ENCODE results near the gene RPS21. TPM values are rescaled to one million over a fixed set of nuclear protein-coding genes. Genes with fewer than 3 reads are reported as not detected.

Gene RPS21
- total and polyA plus RNA-seq, 4 donors = 278 to 1,588 (median 439) TPM

GRCh38 chr20:62338294-62338620 lies 48.6 kb upstream of the RPS21 start:
- H3K4me1 ChIP-seq (ENCODE audit: control insufficient read depth in 4 of 4, insufficient read depth in 4 of 4, low read length in 3 of 4) = peaks cover 0 to 6% (median 4%) of the 10 kb centered on the region in 4 donors
- WGBS = 96% methylated on average over 16 of the region's 16 CpGs
- no peak for DNase-seq (ENCODE audit: low spot score)

DNA sequence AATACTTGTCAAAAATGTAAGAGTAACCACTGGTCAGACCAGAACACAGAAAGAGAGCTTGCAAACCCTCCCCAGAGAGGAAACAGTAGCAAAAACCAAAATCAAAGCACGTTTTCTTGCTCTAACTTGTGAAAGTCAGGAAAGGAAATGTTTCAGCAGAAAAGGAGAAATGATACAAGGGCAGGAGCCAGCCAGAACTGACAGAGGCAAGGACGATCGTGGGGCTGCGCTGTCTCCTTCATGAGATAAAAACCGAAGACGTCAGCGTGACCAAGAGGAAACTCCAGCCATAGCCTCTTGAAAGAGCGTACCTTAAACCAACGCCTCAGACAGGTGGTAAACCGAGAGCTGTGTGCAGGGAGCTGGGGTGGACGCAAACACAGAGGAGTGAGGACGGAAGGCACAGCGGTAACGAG lies 47.2 kb upstream of the RPS21 start:
- Histone ChIP-seq H3K4me1 (ENCODE audit: control insufficient read depth in 4 of 4, insufficient read depth in 4 of 4, low read length in 3 of 4) (peaks cover 0 to 7% (median 4%) of the 10 kb centered on the region in 4 donors), H3K36me3 (ENCODE audit: control insufficient read depth in 4 of 4, insufficient read depth in 3 of 4, low read depth in 1 of 4, low read length in 3 of 4) (peaks cover 3 to 31% (median 13%) of the 10 kb centered on the region in 4 donors), H3K27me3 (ENCODE audit: control insufficient read depth in 4 of 4, insufficient read depth in 4 of 4, low read length in 3 of 4) (no peaks in the 10 kb centered on the region), H3K9me3 (ENCODE audit: control insufficient read depth in 4 of 4, low read length in 3 of 4) (no peaks in the 10 kb centered on the region), H3K27ac (ENCODE audit: low read depth in 1 of 2, low read length in 2 of 2) (no peak overlapping the region), H3K4me3 (ENCODE audit: low read depth in 1 of 3, low read length in 3 of 3) (no peak overlapping the region), H3K9ac (ENCODE audit: low read depth in 1 of 2, low read length in 2 of 2) (no peak overlapping the region)
- 70% methylated on average over 14 of the region's 14 CpGs for WGBS
- no peak for DNase-seq (ENCODE audit: low spot score)
- no peak for TF ChIP-seq FOXA2 (IDR thresholded peaks at IDR 0.05)
- TF ChIP-seq HNF4G (IDR thresholded peaks at IDR 0.05) = no peak
- TF ChIP-seq, protein P1, sequence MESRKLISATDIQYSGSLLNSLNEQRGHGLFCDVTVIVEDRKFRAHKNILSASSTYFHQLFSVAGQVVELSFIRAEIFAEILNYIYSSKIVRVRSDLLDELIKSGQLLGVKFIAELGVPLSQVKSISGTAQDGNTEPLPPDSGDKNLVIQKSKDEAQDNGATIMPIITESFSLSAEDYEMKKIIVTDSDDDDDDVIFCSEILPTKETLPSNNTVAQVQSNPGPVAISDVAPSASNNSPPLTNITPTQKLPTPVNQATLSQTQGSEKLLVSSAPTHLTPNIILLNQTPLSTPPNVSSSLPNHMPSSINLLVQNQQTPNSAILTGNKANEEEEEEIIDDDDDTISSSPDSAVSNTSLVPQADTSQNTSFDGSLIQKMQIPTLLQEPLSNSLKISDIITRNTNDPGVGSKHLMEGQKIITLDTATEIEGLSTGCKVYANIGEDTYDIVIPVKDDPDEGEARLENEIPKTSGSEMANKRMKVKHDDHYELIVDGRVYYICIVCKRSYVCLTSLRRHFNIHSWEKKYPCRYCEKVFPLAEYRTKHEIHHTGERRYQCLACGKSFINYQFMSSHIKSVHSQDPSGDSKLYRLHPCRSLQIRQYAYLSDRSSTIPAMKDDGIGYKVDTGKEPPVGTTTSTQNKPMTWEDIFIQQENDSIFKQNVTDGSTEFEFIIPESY (IDR thresholded peaks at IDR 0.05) = no peak
- TF ChIP-seq JUND (IDR thresholded peaks at IDR 0.05) = no peak
- TF ChIP-seq FOXA1 (IDR thresholded peaks at IDR 0.05) = no peak
- no peak for TF ChIP-seq HNF4A (conservative IDR thresholded peaks at IDR 0.05)

More at GRCh38 chr20:62338294-62338620, 48.6 kb upstream of the RPS21 start:
- TF ChIP-seq, protein P2, sequence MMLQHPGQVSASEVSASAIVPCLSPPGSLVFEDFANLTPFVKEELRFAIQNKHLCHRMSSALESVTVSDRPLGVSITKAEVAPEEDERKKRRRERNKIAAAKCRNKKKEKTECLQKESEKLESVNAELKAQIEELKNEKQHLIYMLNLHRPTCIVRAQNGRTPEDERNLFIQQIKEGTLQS (IDR thresholded peaks at IDR 0.05) = no peak
- no peak for TF ChIP-seq SP1 (IDR thresholded peaks at IDR 0.05)
- TF ChIP-seq, protein P3, sequence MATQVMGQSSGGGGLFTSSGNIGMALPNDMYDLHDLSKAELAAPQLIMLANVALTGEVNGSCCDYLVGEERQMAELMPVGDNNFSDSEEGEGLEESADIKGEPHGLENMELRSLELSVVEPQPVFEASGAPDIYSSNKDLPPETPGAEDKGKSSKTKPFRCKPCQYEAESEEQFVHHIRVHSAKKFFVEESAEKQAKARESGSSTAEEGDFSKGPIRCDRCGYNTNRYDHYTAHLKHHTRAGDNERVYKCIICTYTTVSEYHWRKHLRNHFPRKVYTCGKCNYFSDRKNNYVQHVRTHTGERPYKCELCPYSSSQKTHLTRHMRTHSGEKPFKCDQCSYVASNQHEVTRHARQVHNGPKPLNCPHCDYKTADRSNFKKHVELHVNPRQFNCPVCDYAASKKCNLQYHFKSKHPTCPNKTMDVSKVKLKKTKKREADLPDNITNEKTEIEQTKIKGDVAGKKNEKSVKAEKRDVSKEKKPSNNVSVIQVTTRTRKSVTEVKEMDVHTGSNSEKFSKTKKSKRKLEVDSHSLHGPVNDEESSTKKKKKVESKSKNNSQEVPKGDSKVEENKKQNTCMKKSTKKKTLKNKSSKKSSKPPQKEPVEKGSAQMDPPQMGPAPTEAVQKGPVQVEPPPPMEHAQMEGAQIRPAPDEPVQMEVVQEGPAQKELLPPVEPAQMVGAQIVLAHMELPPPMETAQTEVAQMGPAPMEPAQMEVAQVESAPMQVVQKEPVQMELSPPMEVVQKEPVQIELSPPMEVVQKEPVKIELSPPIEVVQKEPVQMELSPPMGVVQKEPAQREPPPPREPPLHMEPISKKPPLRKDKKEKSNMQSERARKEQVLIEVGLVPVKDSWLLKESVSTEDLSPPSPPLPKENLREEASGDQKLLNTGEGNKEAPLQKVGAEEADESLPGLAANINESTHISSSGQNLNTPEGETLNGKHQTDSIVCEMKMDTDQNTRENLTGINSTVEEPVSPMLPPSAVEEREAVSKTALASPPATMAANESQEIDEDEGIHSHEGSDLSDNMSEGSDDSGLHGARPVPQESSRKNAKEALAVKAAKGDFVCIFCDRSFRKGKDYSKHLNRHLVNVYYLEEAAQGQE (IDR thresholded peaks at IDR 0.05) = no peak
- TF ChIP-seq, protein P4, sequence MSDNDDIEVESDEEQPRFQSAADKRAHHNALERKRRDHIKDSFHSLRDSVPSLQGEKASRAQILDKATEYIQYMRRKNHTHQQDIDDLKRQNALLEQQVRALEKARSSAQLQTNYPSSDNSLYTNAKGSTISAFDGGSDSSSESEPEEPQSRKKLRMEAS (IDR thresholded peaks at IDR 0.05) = no peak
- TF ChIP-seq RXRA (IDR thresholded peaks at IDR 0.05) = no peak
- TF ChIP-seq FOXA1 (IDR thresholded peaks at IDR 0.05) = no peak
- no peak for TF ChIP-seq HNF4A (conservative IDR thresholded peaks at IDR 0.05)
- no peak for TF ChIP-seq YY1 (IDR thresholded peaks at IDR 0.05)
- TF ChIP-seq FOXA2 (IDR thresholded peaks at IDR 0.05) = no peak
- TF ChIP-seq CTCF (IDR thresholded peaks at IDR 0.05; ENCODE audit: low read depth, low read length, missing input control) = no peak
- TF ChIP-seq GABPA (IDR thresholded peaks at IDR 0.05 in 1 of 2, conservative IDR thresholded peaks at IDR 0.05 in 1 of 2) = no peak
- TF ChIP-seq EGR1 (IDR thresholded peaks at IDR 0.05; ENCODE audit: low read depth in 2 of 2) = no peak
- TF ChIP-seq TAF1 (conservative IDR thresholded peaks at IDR 0.05) = no peak
- Histone ChIP-seq H3K9me3 (ENCODE audit: control insufficient read depth in 4 of 4, low read length in 3 of 4) (no peaks in the 10 kb centered on the region), H3K4me3 (ENCODE audit: low read depth in 1 of 3, low read length in 3 of 3) (no peak overlapping the region), H3K27ac (ENCODE audit: low read depth in 1 of 2, low read length in 2 of 2) (no peak overlapping the region), H3K9ac (ENCODE audit: low read depth in 1 of 2, low read length in 2 of 2) (no peak overlapping the region), H3K27me3 (ENCODE audit: control insufficient read depth in 4 of 4, insufficient read depth in 4 of 4, low read length in 3 of 4) (no peaks in the 10 kb centered on the region), H3K36me3 (ENCODE audit: control insufficient read depth in 4 of 4, insufficient read depth in 3 of 4, low read depth in 1 of 4, low read length in 3 of 4) (peaks cover 3 to 37% (median 14%) of the 10 kb centered on the region in 4 donors)

All from liver (tissue), 9 donors.